Natural killer cell (primary cell): ENCODE measurements around the gene SH3PXD2A. TPM values are rescaled to one million over a fixed set of nuclear protein-coding genes. Genes with fewer than 3 reads are reported as not detected.

Experiments
- ATAC-seq, 3 donors: fragments of 150-1000 bp in 2 of 3; fragments of 200-7000 bp in 1 of 3; cut with Tn5 transposase; 1 replicate in 1 of 3; 2 replicates in 2 of 3; pipeline ENCODE4 v1.10.0; 2021; ENCODE audit warnings: mild to moderate bottlenecking in 2 of 3, moderate library complexity in 2 of 3
- DNase-seq, 2 donors: peaks; one replicate each; pipeline versions ENCODE4 v3.0.0 to v3.0.0-alpha.2; 2013 to 2021; ENCODE audit warnings: mixed read lengths in 1 of 2
- H3K27ac ChIP-seq: one replicate; pipeline ENCODE4 v1.5.1; 2013; ENCODE audit warnings: mild to moderate bottlenecking, low read length
- H3K27me3 ChIP-seq: one replicate; pipeline ENCODE4 v1.6.1; 2013; ENCODE audit warnings: low read length; ENCODE audit not compliant: control insufficient read depth, insufficient read depth
- H3K36me3 ChIP-seq: one replicate; pipeline ENCODE4 v1.6.1; 2013; ENCODE audit warnings: low read length; ENCODE audit not compliant: control insufficient read depth, insufficient read depth
- H3K4me1 ChIP-seq: one replicate; pipeline ENCODE4 v1.6.1; 2013; ENCODE audit warnings: low read length; ENCODE audit not compliant: control insufficient read depth, insufficient read depth
- H3K4me3 ChIP-seq: one replicate; pipeline ENCODE4 v1.5.1; 2013; ENCODE audit warnings: low read length
- H3K9me3 ChIP-seq: one replicate; pipeline ENCODE4 v1.6.1; 2013; ENCODE audit warnings: low read length; ENCODE audit not compliant: control insufficient read depth, insufficient read depth
- H3K27ac Mint-ChIP-seq, 2 donors: one replicate each; pipeline ENCODE4 v1.8.0; 2022; ENCODE audit warnings: mild to moderate bottlenecking in 2 of 2, mixed read lengths in 2 of 2, moderate library complexity in 1 of 2
- H3K27me3 Mint-ChIP-seq, 2 donors: one replicate each; pipeline ENCODE4 v1.8.0; 2022; ENCODE audit warnings: low read depth in 2 of 2, mixed read lengths in 2 of 2
- H3K36me3 Mint-ChIP-seq: one replicate; pipeline ENCODE4 v1.8.0; 2022; ENCODE audit warnings: mixed read lengths
- H3K4me1 Mint-ChIP-seq, 2 donors: one replicate each; pipeline ENCODE4 v1.8.0; 2022; ENCODE audit warnings: mixed read lengths in 2 of 2
- H3K4me3 Mint-ChIP-seq: one replicate; pipeline ENCODE4 v1.8.0; 2022; ENCODE audit warnings: mild to moderate bottlenecking, moderate library complexity, mixed read lengths
- H3K9me3 Mint-ChIP-seq, 2 donors: one replicate each; pipeline ENCODE4 v1.8.0; 2022; ENCODE audit warnings: mixed read lengths in 2 of 2
- CTCF ChIP-seq: fragments of 200-600 bp; IDR thresholded peaks from one replicate; pipeline ENCODE4 v1.8.0; 2022; ENCODE audit warnings: antibody characterized with exemption
- WGBS: methylation state at CpG from one replicate; pipeline ENCODE4 v1.1.7; 2013; ENCODE audit warnings: missing lambda C conversion rate; ENCODE audit not compliant: insufficient coverage; 5-methylcytosine and 5-hydroxymethylcytosine counted together
- intact Hi-C: fragments of 100-400 bp; cut with micrococcal nuclease; formaldehyde crosslinking; loops from one replicate; pipeline ENCODE4 v1.14.2; 2022
- total RNA-seq, 4 donors: library from RNA; stranded (reverse); fragments of 120-200 nt in 1 of 4; gene quantifications; one replicate each; pipeline versions ENCODE4 v1.2.3 to v1.2.4, GENCODE V29; 2013 to 2022

Gene SH3PXD2A
- total RNA-seq, 3 donors from 2014 or later (not counting 1 experiment from before 2014, with no cell fraction given) = 3.3 to 7.0 (median 4.9) TPM

- H3K27me3 Mint-ChIP-seq = peaks cover 0 to 17% of the 10 kb centered on the region in 2 donors
- no peak overlapping the region for H3K4me3 Mint-ChIP-seq
- no peak overlapping the region for H3K4me3 ChIP-seq
- no peaks in the 10 kb centered on the region for H3K36me3 Mint-ChIP-seq
- peaks cover 24% of the 10 kb centered on the region for H3K4me1 ChIP-seq
- no peaks in the 10 kb centered on the region for H3K27me3 ChIP-seq
- peak overlapping the region; percentile 34 for H3K27ac ChIP-seq
- TF ChIP-seq CTCF = no peak
- ATAC-seq (peak; percentile 83 to 98 (median 95)), DNase-seq (peak; percentile 49 to 98)
- no peaks in the 10 kb centered on the region for H3K36me3 ChIP-seq
- H3K9me3 Mint-ChIP-seq = no peaks in the 10 kb centered on the region
- H3K27ac Mint-ChIP-seq = peak overlapping the region in 1 of 2 donors; percentile 75
- H3K4me1 Mint-ChIP-seq = no peaks in the 10 kb centered on the region
- H3K9me3 ChIP-seq = no peaks in the 10 kb centered on the region
- 9% methylated on average over 12 of the region's 12 CpGs for WGBS
- intact Hi-C loops = no loop called here
Measured at GRCh38 chr10:103678178-103678526, 177.2 kb downstream of the SH3PXD2A start.

DNA sequence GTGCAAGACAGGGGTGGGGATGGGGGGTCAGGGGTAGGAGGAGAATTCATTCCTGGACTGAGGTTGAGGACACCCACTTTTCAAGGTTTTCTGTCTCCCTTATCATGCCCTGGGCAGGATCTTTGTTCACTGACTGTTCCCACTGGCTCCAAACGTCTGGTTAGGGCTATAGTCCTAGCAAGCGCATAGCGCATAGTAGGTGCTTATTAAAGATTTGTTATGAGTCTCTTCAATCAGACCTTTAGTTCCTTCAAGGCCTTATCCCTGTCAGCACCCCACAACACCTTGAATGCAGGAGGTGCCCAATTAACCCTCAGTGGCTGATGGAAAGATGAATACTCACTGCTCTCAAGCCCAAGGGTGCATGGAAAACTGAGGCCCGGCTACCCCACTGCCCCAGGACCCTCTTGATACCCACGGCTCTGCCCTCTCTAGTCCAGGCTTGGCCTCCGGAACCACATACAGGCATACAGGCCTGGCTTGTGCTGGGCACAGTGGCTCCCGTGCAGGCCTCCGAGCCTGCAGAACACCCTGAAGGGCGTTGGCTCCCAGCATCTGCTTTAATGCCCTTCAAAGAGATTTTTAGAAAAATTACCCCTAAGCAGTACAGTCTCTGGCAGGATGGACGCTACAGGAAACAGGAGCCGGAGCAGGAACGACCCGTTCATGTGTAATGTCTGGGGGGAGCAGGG lies 177.7 kb downstream of the SH3PXD2A start:
- H3K36me3 Mint-ChIP-seq = no peaks in the 10 kb centered on the region
- no peaks in the 10 kb centered on the region for H3K4me1 Mint-ChIP-seq
- DNase-seq (no peak), ATAC-seq (no peak)
- no peak overlapping the region for H3K4me3 Mint-ChIP-seq
- Histone ChIP-seq H3K27me3 (no peaks in the 10 kb centered on the region), H3K4me1 (peaks cover 24% of the 10 kb centered on the region), H3K9me3 (no peaks in the 10 kb centered on the region), H3K27ac (peak overlapping the region; percentile 22), H3K4me3 (no peak overlapping the region), H3K36me3 (no peaks in the 10 kb centered on the region)
- TF ChIP-seq CTCF = no peak
- no peaks in the 10 kb centered on the region for H3K9me3 Mint-ChIP-seq
- H3K27me3 Mint-ChIP-seq = peaks cover 0 to 17% of the 10 kb centered on the region in 2 donors
- WGBS = 59% methylated on average over 13 of the region's 13 CpGs
- intact Hi-C loops = no loop called here
- H3K27ac Mint-ChIP-seq = peak overlapping the region in 1 of 2 donors; percentile 75

- no peaks in the 10 kb centered on the region for H3K36me3 Mint-ChIP-seq
- no peak overlapping the region for H3K27ac Mint-ChIP-seq
- no peak overlapping the region for H3K27ac ChIP-seq
- H3K4me3 ChIP-seq = no peak overlapping the region
- H3K9me3 Mint-ChIP-seq = no peaks in the 10 kb centered on the region
- WGBS = 94% methylated on average over 16 of the region's 16 CpGs
- DNase-seq = no peak
- ATAC-seq = no peak
- intact Hi-C loops = no loop called here
- H3K27me3 ChIP-seq = no peaks in the 10 kb centered on the region
- peaks cover 0 to 17% of the 10 kb centered on the region in 2 donors for H3K27me3 Mint-ChIP-seq
- H3K4me1 Mint-ChIP-seq = no peaks in the 10 kb centered on the region
- H3K4me3 Mint-ChIP-seq = no peak overlapping the region
- H3K36me3 ChIP-seq = no peaks in the 10 kb centered on the region
- peaks cover 24% of the 10 kb centered on the region for H3K4me1 ChIP-seq
- TF ChIP-seq CTCF = no peak
- H3K9me3 ChIP-seq = no peaks in the 10 kb centered on the region
Measured at GRCh38 chr10:103676851-103677417, 178.4 kb downstream of the SH3PXD2A start.
